Stimulated activated naive CD4-positive, alpha-beta T cell (primary cell): ENCODE measurements around the gene ATP6V0E1.
A peak's percentile ranks its signal among the peaks of the same experiment; 100 is the strongest.
"Not testable (repeated sequence)": the region's sequence is repeated elsewhere in the genome, so short reads cannot be mapped to it uniquely, and the experiment has no call there.

Experiments used
- DNase-seq, 6 experiments: peaks; one replicate each; lab custom pipeline; 2025; lab: John Stamatoyannopoulos, UW

ATP6V0E1 gene

GRCh38 chr5:173035904-173036707, 52.5 kb downstream of the ATP6V0E1 start:
- no peak for DNase-seq

- DNase-seq: no peak
Observed at GRCh38 chr5:173039188-173039587, 55.6 kb downstream of the ATP6V0E1 start.

GRCh38 chr5:173039964-173040363, 56.4 kb downstream of the ATP6V0E1 start:
- no peak for DNase-seq

- DNase-seq: no peak
Observed at GRCh38 chr5:173041881-173042762, 58.6 kb downstream of the ATP6V0E1 start.

- DNase-seq: no peak
Observed at GRCh38 chr5:173042763-173043107, 59.2 kb downstream of the ATP6V0E1 start.

GRCh38 chr5:173045474-173045873, 61.9 kb downstream of the ATP6V0E1 start:
- DNase-seq: no peak

- not testable (repeated sequence) for DNase-seq
Observed at GRCh38 chr5:173047096-173047837, 63.7 kb downstream of the ATP6V0E1 start.

- no peak for DNase-seq
Observed at GRCh38 chr5:173047838-173048105, 64.2 kb downstream of the ATP6V0E1 start.

GRCh38 chr5:173050791-173051190, 67.2 kb downstream of the ATP6V0E1 start:
- no peak for DNase-seq

- no peak for DNase-seq
Observed at GRCh38 chr5:173051746-173052145, 68.2 kb downstream of the ATP6V0E1 start.

- DNase-seq: no peak
Observed at GRCh38 chr5:173053041-173053440, 69.5 kb downstream of the ATP6V0E1 start.

- peak in 1 of 6 experiments; percentile 35 for DNase-seq
Observed at GRCh38 chr5:173055042-173055721, 71.6 kb downstream of the ATP6V0E1 start.

GRCh38 chr5:173055722-173055982, 72.1 kb downstream of the ATP6V0E1 start:
- DNase-seq: no peak

- DNase-seq: peak; percentile 97 to 99 (median 98)
Observed at GRCh38 chr5:173055983-173056782, 72.6 kb downstream of the ATP6V0E1 start, which contains the start of gene CREBRF. CREBRF (plus strand) TSS chr5:173056352; CDS start chr5:173080776, 24,424 bp downstream.

GRCh38 chr5:173056783-173057061, 73.2 kb downstream of the ATP6V0E1 start:
- DNase-seq: peak in 1 of 6 experiments; percentile 91

- peak; percentile 96 to 99 (median 98) for DNase-seq
Observed at GRCh38 chr5:173057062-173057924, 73.7 kb downstream of the ATP6V0E1 start.

GRCh38 chr5:173062141-173062540, 78.6 kb downstream of the ATP6V0E1 start:
- no peak for DNase-seq

GRCh38 chr5:173065155-173065554, 81.6 kb downstream of the ATP6V0E1 start:
- peak in 1 of 6 experiments; percentile 3 for DNase-seq

- DNase-seq: peak in 2 of 6 experiments; percentile 5 to 6
Observed at GRCh38 chr5:173069671-173070070, 86.1 kb downstream of the ATP6V0E1 start.

- no peak for DNase-seq
Observed at GRCh38 chr5:173075137-173075843, 91.7 kb downstream of the ATP6V0E1 start.
